Stimulated activated CD4-positive, alpha-beta T cell treated with anti-CD3 and anti-CD28 coated beads, Interleukin-1b, Interleukin-23, amount 100 ng/mL, for 1 hour (primary cell): ENCODE measurements around the gene RAB30.

Source experiments
- DNase-seq, 2 donors: peaks; one replicate each; pipeline ENCODE4 v3.0.0-alpha.2; 2020; ENCODE audit warnings: low read depth in 2 of 2

Gene RAB30

DNA sequence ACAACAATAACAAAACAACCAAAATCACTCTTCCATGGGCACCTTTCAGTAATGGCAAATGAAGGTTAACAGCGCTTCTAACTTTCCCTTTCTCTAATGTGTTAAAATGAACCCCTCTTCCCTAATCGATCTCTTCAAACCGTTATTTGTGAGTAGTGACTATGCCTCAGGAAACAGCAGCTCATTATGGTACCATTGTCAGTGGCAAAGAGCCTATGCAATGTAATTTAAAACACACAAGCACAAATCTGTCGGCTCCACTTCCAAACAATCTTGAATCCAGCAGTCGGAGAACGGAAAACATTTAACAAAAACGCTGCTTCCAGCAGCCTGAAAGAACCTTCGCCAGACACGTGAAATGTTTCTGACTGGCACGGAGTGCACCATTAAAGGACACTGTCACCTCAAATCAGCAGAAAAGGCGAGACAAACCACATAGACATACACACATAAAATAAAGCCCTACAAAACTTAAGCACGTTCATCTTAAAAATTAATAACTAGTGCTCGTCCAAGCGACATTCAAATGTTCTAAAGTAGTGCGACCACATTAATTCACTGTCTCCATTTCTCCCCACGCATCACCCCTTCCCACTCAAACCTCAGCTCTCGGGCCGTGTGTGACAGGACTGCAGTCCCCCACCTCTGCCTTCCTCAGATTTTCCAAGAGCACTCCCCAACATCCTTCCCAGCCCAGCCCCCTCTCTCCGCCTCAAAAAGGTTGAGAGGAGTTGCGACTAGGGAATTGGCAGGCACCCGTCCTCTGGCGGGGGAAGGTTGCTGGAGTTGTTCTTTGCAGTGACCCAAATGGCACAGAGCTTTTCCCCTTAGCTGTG is 748 bp downstream of the RAB30 start:
- DNase-seq, result no peak

DNA sequence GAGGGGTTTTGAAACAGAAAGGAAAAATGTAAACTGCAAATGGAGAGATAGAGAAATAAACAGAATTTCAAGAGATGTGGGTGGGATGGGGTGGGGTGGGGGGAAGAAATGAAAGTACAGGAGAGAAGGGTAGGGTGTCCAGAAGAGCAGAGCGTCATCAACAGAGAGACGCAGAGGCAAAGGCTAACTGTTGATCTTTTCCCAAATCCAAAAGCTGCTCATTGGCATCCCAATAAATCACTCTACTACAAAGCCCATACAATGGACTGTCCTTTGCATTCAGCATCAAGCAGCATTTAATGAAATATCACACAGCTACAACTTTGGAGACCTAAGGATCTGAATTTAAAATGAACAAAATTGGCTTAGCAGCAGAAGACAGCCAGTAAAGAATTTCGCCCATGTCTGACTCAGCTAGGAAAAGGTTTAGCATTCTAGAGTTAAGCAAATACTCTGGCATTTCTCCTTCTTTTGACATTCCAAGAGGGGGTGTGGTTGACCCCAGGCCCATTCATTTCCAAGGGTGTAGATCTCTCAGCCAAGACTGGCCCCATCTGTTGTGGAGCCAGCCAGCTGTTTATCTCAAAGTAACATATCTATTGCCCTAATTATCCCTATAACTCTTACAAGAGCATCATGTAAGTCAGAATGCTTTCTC is 1.5 kb downstream of the RAB30 start:
- DNase-seq, result no peak

DNA sequence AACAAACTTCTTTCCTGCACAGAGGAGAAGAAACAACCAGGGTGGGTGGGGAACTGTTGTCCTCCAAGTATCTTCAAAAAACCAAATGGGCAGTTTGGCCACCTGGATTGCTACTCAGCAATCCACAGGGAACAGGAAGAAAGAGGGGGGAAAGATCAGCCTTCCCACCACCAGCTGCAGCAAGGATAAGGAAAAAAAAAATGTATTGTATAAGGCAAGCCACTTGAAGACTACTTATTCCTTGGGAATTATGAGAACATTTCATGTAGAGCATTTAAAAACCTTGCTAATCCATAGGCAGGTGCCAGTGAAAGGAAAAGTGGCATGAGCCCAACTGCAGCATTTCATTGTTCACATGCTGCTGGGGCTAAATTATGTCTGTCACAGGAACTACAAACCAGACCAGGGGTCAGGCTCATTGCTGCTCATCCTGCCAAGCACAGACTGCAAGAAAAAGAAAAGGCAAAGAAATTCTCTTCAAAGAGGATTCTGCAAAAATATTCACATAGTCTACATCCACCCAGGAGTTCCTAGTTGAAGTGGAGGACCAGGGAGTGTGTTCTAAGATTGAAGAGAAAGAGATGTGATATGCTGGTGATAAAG is 2.2 kb downstream of the RAB30 start:
- no peak for DNase-seq

DNA sequence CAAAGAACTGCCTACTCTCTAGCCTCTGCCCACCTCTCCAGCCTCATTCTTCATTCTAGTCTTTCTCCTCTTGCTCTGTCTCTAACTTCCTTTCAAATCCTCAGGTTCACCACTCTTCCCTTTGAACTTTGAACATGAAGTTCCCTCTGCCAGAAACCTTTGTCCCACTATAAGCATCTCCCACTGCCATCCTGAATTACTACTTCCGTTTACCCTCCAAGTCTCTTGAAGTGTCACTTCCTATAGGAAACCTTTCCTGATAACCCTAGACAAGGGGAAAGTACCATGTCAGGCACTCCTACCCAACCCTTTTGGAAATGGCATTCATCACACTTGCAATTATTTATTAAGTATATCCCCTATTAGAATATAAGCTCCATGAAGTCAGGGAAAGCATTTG is 3.1 kb downstream of the RAB30 start:
- no peak for DNase-seq

DNA sequence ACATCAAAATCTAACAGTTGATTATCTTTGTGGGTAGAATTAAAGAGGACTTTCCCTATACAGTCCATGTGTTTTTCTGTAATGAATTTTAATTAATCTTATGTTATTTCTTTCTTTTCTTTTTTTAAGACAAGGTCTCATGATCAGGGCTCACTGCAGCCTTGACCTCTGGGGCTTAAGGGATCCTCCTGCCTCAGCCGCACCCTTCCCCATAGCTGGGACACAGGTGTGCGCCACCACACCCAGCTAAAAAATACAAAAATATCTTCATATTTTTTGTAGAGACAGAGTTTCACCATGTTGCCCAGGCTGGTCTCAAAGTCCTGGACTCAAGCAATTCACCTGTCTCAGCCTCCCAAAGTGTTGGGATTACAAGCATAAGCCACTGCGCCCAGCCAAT is 7.7 kb downstream of the RAB30 start:
- DNase-seq, result no peak

DNA sequence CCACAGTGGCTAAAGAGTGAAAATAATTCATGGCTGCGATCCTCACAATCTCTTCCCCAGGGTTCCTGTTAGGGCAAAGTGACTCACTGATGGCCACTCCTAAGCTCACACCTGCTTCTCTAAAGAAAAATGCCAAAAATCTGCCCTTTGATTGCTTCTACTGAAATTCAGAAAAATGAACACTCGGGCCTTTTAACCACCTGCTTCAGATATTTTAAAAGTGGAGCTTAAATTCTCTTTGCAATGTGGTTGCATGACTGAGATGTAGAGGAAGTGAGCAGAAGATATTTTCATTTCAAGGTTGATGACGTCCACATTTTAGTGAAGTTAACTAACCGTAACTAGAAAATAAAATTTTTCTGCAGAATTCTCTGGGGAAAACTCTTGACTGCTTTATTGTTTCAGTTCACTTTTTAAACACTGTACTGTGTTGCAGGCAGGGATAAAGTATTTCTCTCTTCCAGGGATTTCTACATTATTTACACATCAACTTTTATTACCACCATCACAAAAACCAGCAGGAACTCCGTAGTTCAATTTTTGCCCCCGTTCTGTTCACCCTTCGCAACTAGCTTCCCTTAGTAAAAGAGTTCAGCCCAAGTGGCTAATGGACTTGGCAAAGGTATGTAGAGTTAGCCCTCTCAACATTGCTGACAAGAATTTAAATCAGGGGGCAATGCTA is 8.5 kb downstream of the RAB30 start:
- DNase-seq, result no peak

DNA sequence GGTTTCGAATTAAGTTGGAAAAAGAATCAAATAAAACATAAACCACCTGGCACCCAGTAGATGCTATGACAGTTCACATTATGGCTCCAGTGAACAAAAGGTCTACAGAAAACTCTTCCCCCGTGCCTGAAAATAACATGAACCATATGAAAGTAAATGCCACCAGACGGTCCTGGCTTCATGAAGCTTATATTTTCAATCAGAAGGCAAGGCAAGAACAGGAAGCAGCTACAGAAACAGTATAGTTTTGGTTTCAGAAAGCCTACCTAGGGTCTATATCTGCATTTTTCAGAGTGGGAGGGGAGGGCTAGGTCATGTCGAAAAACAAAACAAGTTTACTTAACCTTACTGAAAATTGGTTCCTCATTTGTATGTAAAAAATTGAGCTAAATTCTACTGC is 9.8 kb downstream of the RAB30 start:
- no peak for DNase-seq

DNA sequence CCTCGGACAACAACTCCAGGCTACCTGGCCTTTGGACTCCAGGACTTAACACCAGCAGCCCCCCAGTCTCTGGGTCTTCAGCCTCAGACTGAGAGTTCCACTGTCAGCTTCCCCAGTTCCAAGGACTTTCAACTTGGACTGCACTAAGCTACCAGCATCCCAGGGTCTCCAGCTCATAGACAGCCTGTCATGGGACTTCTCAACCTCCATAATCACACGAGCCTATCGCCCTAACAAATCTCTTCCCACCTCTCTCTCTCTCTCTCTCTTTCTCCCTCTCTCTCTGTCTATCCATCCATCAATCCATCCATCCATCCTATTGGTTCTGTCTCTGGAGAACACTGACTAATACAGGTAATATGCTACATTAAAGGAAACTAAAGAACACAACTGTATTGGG is 10.7 kb downstream of the RAB30 start:
- no peak for DNase-seq

DNA sequence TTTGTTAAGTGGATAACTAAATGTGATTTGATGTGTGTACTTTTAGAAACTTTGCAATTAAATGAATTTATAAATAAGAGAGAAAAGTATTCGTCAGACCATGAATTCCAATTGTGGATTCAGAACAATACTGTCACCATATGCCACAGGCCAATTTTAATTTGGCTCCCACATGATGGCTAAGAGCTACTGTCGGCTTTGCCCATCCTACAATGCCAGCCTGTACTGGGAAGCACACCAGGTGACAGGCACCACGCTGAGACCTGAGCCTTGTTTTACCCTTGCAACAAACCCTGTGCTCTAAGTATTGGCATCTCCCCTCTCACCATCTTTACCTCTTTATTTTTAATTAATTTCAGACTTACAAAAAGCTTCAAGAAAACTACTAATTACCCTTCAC is 14.0 kb downstream of the RAB30 start:
- DNase-seq, result no peak

DNA sequence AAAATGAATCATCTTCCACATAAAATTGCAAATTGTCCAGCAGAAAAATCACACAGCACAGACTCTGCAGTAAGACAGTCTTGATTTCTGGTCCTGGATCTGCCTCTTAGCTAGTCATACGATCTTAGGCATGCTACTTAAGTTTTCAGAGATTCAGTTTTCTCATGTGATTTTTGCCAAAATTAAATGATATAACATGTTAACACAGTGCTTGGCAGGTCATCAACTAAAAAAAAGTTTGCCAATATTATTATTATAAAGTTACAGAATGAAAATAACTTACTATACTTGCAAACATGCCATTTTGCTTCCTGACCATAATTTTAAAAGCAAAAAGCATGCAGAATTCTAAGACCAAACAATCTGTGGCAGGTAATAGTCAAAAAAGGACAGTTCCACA is 15.1 kb downstream of the RAB30 start:
- DNase-seq, result no peak

DNA sequence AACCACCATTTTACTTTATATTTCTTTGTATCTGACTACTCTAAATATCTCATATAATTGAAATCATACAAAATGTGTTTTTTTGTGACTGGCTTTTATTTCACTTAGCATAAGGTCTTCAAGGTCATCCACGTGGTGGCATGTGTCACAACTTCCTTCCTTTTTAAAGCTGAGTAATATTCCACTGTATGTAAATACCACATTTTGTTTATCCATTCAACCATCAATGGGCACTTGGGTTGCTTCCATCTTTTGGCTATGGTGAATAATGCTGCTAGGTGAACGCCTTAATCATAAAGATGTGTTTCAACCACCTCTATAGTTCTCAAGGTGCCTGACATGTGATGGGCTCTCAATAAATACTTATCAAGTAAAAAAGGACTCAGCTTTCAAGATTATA is 15.5 kb downstream of the RAB30 start:
- no peak for DNase-seq

DNA sequence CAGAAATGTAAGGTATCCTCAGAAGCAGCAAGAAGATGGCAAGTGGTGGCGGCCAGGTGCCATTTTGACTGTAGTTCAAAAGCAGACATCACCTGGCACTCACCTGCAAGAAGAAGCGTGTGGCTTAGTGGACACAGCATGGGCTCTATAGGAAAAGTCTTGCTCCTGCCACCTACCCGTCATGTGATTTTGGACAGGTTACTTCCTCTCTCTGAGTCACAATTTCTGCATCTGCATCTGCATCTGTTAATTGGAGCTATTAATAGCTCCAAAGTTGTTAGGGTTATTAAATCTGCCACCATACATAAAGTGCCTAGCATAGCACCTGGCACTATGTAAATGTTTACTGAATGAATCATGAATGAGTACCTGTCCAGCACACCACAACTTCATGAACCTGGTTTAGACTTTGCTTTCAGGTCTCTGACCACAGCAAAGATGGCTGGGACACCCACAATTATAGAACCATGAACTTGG is 16.8 kb downstream of the RAB30 start:
- no peak for DNase-seq

DNA sequence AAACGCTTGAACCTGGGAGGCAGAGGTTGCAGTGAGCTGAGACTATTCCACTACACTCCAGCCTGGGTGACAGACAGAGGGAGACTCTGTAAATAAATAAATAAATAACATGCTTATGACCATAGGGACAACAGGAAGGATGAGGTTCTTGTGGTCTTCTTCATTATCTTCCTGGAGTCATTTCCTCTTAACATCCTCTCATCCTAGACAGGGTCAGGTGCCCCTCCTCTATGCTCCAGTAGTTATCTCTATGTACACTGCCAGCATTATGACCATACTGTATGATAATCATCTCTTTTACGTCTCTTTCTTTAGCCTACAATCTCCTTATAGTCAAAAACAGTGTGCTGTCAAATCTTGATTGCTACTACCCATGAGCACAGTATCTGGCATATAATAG is 17.7 kb downstream of the RAB30 start:
- DNase-seq, result no peak

DNA sequence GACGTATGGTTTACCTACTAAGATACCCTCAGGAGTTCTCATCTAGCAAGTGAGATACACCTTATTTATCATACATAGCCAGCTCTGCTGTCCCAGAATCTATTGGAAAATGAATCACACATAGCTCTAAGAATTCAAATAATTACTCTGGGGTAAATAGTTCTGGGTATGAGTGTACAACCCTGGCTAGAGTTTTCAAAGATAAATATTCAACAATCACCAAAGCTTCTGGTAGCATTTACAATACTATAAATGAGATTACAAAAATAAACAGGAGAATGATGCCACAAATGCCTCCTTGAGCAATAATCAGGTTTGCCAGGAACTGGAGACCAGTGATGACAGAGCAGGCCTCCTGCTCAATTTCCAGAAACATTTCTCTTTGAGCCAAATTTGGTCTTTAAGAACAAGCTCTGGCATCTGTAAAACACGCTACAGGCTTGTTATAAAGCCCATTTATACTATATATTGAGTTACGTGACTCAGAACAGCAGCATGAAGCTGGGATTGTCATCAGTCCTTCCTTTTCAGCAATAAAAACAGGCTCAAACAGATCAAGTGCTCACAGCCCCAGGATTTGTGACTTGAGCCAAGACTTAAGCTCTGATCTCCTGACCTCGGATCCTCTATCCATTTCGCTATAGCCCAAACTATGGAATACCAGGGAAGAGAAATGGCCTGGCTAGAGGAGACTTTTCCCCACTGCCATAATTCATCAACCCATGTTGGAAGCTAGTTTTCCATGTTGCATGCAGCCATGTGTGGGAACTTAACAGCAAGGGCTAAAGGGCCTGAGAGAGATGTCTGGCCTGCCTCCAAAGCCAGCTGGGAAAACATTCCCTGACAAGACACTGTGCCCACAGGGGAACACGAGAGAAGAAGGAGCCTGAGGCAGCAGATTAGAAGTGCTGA is 19.7 kb downstream of the RAB30 start:
- no peak for DNase-seq

DNA sequence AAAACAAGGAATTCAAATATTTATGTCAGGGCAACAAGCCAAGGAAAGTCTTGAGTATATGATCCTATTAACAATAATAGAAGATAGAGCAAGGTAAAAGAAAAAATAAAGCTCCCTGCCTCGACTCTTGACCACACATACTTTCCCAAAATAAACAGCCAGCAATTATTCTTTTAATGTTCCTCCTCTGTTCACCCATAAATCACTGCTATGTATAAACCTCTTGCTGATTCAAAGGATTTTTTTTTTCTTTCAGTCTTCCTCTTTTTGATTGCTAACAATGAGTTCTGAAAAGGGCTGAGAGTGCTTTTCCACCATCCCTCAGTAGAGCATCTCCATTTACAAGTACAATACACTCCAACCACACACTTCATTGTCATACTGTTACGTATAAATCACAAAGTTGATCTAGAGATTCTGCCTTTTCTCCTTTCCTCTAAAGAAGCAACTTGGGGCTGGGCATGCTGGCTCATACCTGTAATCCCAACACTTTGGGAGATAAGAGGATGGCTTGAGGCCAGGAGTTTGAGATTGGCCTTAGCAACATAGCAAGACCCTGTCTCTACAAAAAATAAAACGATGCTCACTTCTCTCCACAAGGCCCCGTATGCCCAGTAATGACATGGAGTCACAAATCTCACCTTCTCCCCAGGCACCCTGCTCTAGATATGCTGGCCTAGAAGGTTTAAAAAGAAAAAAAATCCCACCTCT is 24.0 kb downstream of the RAB30 start:
- DNase-seq, result no peak

DNA sequence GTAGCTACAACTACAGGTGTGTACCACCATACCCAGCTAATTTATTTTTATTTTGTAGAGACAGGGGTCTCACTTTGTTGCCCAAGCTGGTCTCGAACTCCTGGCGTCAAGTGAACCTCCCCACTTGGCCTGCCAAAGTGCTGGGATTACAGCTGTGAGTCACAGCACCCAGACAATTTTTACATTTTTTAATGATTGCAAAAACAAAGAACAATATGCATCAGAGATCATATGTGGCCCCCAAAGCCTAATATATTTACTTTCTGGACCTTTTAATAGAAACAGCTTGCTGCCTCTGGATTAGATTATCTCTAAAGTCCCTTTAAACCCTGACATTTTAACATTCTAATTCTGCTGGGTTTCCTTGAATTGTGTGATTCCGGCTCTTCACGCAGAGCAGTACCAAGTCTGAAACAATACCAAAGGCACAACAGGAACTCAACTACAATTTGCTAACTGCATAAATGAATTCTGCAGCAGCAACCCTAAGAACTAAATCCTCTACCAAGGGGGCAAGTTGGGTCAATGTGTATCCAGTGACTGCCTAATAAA is 25.0 kb downstream of the RAB30 start:
- no peak for DNase-seq

DNA sequence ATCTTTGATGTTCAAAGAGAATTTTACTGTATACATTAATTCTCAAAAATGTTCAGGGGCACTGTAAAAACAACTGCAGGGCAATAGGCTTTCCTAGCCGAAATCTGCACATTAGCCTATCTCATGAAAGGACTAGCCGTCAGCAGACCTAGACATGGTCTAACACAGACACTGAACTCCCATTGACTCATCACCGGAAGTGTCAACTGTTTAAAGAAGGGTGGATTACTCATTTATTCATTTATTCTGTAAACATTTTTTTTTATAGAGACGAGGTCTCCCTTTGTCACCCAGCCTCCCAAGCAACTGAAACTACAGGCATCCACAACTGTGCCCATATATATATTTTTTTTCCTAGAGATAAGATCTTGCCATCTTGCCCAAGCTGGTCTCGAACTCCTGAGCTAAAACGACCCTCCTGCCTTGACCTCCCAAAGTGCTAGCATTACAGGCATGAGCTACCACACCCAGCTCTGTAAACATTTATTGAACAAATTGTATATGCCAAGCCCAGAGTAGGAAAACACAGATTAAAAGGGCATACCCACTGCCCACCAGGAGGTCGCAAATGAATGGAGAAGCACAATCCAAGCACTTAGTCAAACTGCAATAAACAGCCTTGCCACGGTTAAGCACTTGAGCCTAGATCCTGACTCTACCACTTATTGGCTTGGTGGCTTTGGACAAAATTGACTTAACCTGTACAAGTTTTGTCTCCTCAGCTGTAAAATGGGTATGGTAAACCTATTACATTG is 26.6 kb downstream of the RAB30 start:
- DNase-seq, result no peak

DNA sequence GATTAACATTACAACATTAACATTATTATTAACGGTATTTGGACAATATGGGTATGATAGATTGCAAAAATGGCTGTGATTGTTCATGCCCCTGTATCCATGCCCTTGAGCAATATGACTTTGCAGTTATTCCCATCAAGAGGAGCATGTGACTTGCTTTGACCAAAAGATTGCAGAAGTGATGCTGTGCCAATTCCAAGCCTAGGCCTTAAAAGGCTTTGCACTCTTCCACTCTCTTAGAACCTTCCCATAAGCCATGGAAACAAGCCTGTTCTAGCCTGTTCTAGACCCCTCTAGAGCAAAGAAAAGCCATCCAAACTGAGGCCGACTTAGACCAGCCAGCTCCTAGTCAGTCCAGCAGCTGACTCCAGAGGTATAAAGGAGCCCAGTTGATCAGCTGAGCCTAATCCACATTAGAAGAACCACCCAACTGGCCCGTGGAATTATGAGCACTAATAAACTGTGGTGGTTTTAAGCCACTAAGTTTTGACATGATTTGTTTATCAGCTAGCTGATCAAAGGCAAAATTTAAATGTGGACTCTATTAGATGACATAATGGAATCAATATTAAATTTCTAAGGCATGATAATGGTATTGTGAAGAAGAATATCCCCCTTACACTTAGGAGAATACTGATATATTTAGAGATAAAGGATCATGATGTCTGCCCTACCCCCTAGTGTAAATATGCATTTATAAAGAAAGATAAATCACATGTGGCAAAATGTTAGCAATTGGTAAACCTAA is 28.6 kb downstream of the RAB30 start:
- no peak for DNase-seq

DNA sequence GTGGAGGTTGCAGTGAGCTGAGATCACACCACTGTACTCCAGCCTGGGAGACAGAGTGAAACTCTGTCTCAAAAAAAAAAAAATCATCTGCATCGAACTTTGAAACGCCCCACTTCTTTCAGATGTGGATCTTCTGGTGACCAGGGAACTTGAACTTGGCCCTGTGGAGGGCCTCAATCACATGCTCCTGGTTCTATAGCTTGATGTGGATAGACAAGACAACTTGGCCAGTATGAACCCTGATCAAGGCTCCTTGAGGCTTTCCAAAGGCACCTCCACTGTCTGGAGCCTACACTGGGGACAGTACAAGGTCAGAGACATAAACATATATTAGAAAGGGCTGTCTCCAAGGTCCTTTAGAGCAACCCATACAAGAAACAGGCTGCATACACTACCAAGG is 30.6 kb downstream of the RAB30 start:
- DNase-seq, result no peak
